ENCODE measurements around the gene AP2M1. TPM values are rescaled to one million over a fixed set of nuclear protein-coding genes. Genes with fewer than 3 reads are reported as not detected.

Gene AP2M1
- polyA plus RNA-seq, 1 of the 3 experiments (the other 2 are of a cell fraction), result 759 TPM

- Histone ChIP-seq H3F3A (replicated peaks; ENCODE audit: insufficient read depth) (peaks cover 40% of the 10 kb centered on the region), H3K27me3 (ENCODE audit: insufficient read depth) (no peaks in the 10 kb centered on the region), H3K27ac (ENCODE audit: low read depth in 2 of 2, low read length in 1 of 2) (peak overlapping the region; percentile 84 to 86), H3K36me3 (replicated peaks in 1 of 2; ENCODE audit: control insufficient read depth in 1 of 2, insufficient read depth in 2 of 2, low read length in 1 of 2) (peaks cover 46 to 58% of the 10 kb centered on the region in 2 experiments), H3K4me3 (ENCODE audit: low read depth in 2 of 2, low read length in 1 of 2) (peak overlapping the region; percentile 93 to 96), H2AFZ (ENCODE audit: low read depth) (no peak overlapping the region), H3K9ac (peak overlapping the region; percentile 77), H3K79me2 (ENCODE audit: insufficient read depth) (peaks cover 51% of the 10 kb centered on the region), H3K4me1 (ENCODE audit: control insufficient read depth in 1 of 2, insufficient read depth in 2 of 2, low read depth in 1 of 2, low read length in 1 of 2) (peaks cover 29% of the 10 kb centered on the region in 2 experiments), H3K4me2 (peak overlapping the region; percentile 89), H3K9me3 (no peaks in the 10 kb centered on the region), H4K20me1 (ENCODE audit: insufficient read depth) (peaks cover 28% of the 10 kb centered on the region), H3K9me2 (no peaks in the 10 kb centered on the region)
- ChIA-PET POLR2A (interaction anchor here (1.6 kb wide), 1 partner anchor 10 kb away, joined by 6 read pairs; the partner anchor contains the start of gene ABCF3), CTCF (interaction anchor here (1.0 to 7.0 kb wide), 6 partner anchors 19 to 74 kb away, joined by 3 to 30 read pairs (median 4); partner anchors contain the start of gene EEF1AKMT4)
- no peak for DNase-seq
- TF ChIP-seq RAD21 (IDR thresholded peaks at IDR 0.05; ENCODE audit: low read length), result no peak
- TF ChIP-seq NFIC (IDR thresholded peaks at IDR 0.05; ENCODE audit: borderline replicate concordance), result no peak
- TF ChIP-seq EZH2phosphoT487 (IDR thresholded peaks at IDR 0.05; ENCODE audit: borderline replicate concordance, low read depth), result no peak
- TF ChIP-seq JUND (IDR thresholded peaks at IDR 0.05), result no peak
- no peak for TF ChIP-seq CHD2 (IDR thresholded peaks at IDR 0.05; ENCODE audit: low read length, partially characterized antibody)
- 14% methylated on average over 3 of the region's 3 CpGs for WGBS (ENCODE audit: low lambda C conversion rate)
Observed at GRCh38 chr3:184175981-184176376, 1.3 kb downstream of the AP2M1 start.

- H3K4me1 ChIP-seq (ENCODE audit: control insufficient read depth in 1 of 2, insufficient read depth in 2 of 2, low read depth in 1 of 2, low read length in 1 of 2), result peaks cover 29% of the 10 kb centered on the region in 2 experiments
- no peak for TF ChIP-seq ZBTB33 (IDR thresholded peaks at IDR 0.05; ENCODE audit: borderline replicate concordance, low read depth)
- TF ChIP-seq IRF3 (IDR thresholded peaks at IDR 0.05; ENCODE audit: low read depth, low read length), result no peak
- no peak for TF ChIP-seq USF1 (IDR thresholded peaks at IDR 0.05; ENCODE audit: borderline replicate concordance, low read depth)
- TF ChIP-seq SIN3A (IDR thresholded peaks at IDR 0.05; ENCODE audit: borderline replicate concordance, low read depth, low read length), result peak; percentile 65; the same call in 1 of the 2 replicates
- TF ChIP-seq RXRA (IDR thresholded peaks at IDR 0.05; ENCODE audit: borderline replicate concordance, low read depth), result no peak
- no peak; the same call in none of the 2 replicates for TF ChIP-seq NFIC (IDR thresholded peaks at IDR 0.05; ENCODE audit: borderline replicate concordance)
- peak; percentile 48 for TF ChIP-seq GABPA (IDR thresholded peaks at IDR 0.05; ENCODE audit: low read depth)
- TF ChIP-seq USF2 (IDR thresholded peaks at IDR 0.05; ENCODE audit: borderline replicate concordance, low read depth, low read length), result no peak
- no peak for TF ChIP-seq CTCF (IDR thresholded peaks at IDR 0.05)
- peak; percentile 84 for TF ChIP-seq YY1 (IDR thresholded peaks at IDR 0.05; ENCODE audit: low read depth)
- TF ChIP-seq TAF1 (IDR thresholded peaks at IDR 0.05; ENCODE audit: borderline replicate concordance, low read depth, low read length), result peak; percentile 87
- no peak for TF ChIP-seq MEF2A (IDR thresholded peaks at IDR 0.05; ENCODE audit: borderline replicate concordance, low read depth)
- TF ChIP-seq ELF1 (IDR thresholded peaks at IDR 0.05), result peak; percentile 53; the same call in 1 of the 2 replicates
- no peak for TF ChIP-seq RAD21 (IDR thresholded peaks at IDR 0.05; ENCODE audit: low read length)
- no peak for TF ChIP-seq CHD2 (IDR thresholded peaks at IDR 0.05; ENCODE audit: low read length, partially characterized antibody)
Observed at GRCh38 chr3:184176377-184177330, 2.0 kb downstream of the AP2M1 start.

More at GRCh38 chr3:184176377-184177330, 2.0 kb downstream of the AP2M1 start:
- H3K4me3 ChIP-seq (ENCODE audit: low read depth in 2 of 2, low read length in 1 of 2), result peak overlapping the region; percentile 93 to 96
- peaks cover 54% of the 10 kb centered on the region for H3K79me2 ChIP-seq (ENCODE audit: insufficient read depth)
- peak overlapping the region; percentile 89 for H3K4me2 ChIP-seq
- H3K27ac ChIP-seq (ENCODE audit: low read depth in 2 of 2, low read length in 1 of 2), result peak overlapping the region; percentile 84 to 86
- H3K9me2 ChIP-seq, result no peaks in the 10 kb centered on the region
- no peaks in the 10 kb centered on the region for H3K27me3 ChIP-seq (ENCODE audit: insufficient read depth)
- no peak overlapping the region for H2AFZ ChIP-seq (ENCODE audit: low read depth)
- ChIA-PET POLR2A (interaction anchor here (0.6 to 1.6 kb wide), 3 partner anchors 10 to 92 kb away, joined by 3 to 6 read pairs (median 4); partner anchors contain the start of genes ABCF3 and EEF1AKMT4), CTCF (interaction anchor here (0.8 to 7.0 kb wide), 9 partner anchors 9 to 281 kb away, joined by 3 to 30 read pairs (median 4); partner anchors contain the start of genes ABCF3 and EEF1AKMT4)
- peak overlapping the region; percentile 77 for H3K9ac ChIP-seq
- DNase-seq, result peak; percentile 75
- peaks cover 50 to 58% of the 10 kb centered on the region in 2 experiments for H3K36me3 ChIP-seq (replicated peaks in 1 of 2; ENCODE audit: control insufficient read depth in 1 of 2, insufficient read depth in 2 of 2, low read length in 1 of 2)
- 15% methylated on average over 19 of the region's 19 CpGs for WGBS (ENCODE audit: low lambda C conversion rate)
- peaks cover 40% of the 10 kb centered on the region for H3F3A ChIP-seq (replicated peaks; ENCODE audit: insufficient read depth)
- no peaks in the 10 kb centered on the region for H3K9me3 ChIP-seq
- H4K20me1 ChIP-seq (ENCODE audit: insufficient read depth), result peaks cover 28% of the 10 kb centered on the region

Measured in SK-N-SH (cell line).